Glutamatergic neuron (in vitro differentiated cells): ENCODE measurements around the gene C20orf144. TPM values are rescaled to one million over a fixed set of nuclear protein-coding genes. Genes with fewer than 3 reads are reported as not detected.
"Not testable (repeated sequence)": the region's sequence is repeated elsewhere in the genome, so short reads cannot be mapped to it uniquely, and the experiment has no call there.

ENCODE experiments used
- DNase-seq: peaks from one replicate; pipeline ENCODE4 v3.0.0; 2022
- H3K27ac Mint-ChIP-seq: one replicate; pipeline ENCODE4 v1.8.0; 2020; ENCODE audit warnings: mild to moderate bottlenecking, mixed read lengths, inconsistent platforms; ENCODE audit not compliant: unreplicated experiment
- H3K27me3 Mint-ChIP-seq: one replicate; pipeline ENCODE4 v1.8.0; 2020; ENCODE audit warnings: mild to moderate bottlenecking, moderate library complexity, mixed read lengths, inconsistent platforms; ENCODE audit not compliant: unreplicated experiment
- H3K36me3 Mint-ChIP-seq: one replicate; pipeline ENCODE4 v1.8.0; 2020; ENCODE audit warnings: mild to moderate bottlenecking, mixed read lengths, inconsistent platforms; ENCODE audit not compliant: unreplicated experiment
- H3K4me1 Mint-ChIP-seq: one replicate; pipeline ENCODE4 v1.8.0; 2020; ENCODE audit warnings: mild to moderate bottlenecking, low read depth, mixed read lengths, inconsistent platforms; ENCODE audit not compliant: unreplicated experiment
- H3K4me3 Mint-ChIP-seq: one replicate; pipeline ENCODE4 v1.8.0; 2020; ENCODE audit warnings: mild to moderate bottlenecking, mixed read lengths, inconsistent platforms; ENCODE audit not compliant: unreplicated experiment
- H3K9me3 Mint-ChIP-seq: one replicate; pipeline ENCODE4 v1.8.0; 2020; ENCODE audit warnings: mild to moderate bottlenecking, moderate library complexity, mixed read lengths, inconsistent platforms; ENCODE audit not compliant: unreplicated experiment
- total RNA-seq: library from RNA; stranded (reverse); fragmentation: NEBNext Ultra II Directional; extraction: Animal tissue kit (Norgen Biotek cat#: 25700); gene quantifications from one replicate; pipeline ENCODE4 v1.2.1, GENCODE V29; 2021; ENCODE audit not compliant: unreplicated experiment
- TF ChIP-seq, protein P1 (sequence below): fragments of 200-600 bp; sonication (generic); IDR thresholded peaks from one replicate; pipeline ENCODE4 v1.5.0; 2021; ENCODE audit not compliant: partially characterized antibody, unreplicated experiment

C20orf144 gene
- total RNA-seq, 1 donor from 2014 or later, result not detected

DNA sequence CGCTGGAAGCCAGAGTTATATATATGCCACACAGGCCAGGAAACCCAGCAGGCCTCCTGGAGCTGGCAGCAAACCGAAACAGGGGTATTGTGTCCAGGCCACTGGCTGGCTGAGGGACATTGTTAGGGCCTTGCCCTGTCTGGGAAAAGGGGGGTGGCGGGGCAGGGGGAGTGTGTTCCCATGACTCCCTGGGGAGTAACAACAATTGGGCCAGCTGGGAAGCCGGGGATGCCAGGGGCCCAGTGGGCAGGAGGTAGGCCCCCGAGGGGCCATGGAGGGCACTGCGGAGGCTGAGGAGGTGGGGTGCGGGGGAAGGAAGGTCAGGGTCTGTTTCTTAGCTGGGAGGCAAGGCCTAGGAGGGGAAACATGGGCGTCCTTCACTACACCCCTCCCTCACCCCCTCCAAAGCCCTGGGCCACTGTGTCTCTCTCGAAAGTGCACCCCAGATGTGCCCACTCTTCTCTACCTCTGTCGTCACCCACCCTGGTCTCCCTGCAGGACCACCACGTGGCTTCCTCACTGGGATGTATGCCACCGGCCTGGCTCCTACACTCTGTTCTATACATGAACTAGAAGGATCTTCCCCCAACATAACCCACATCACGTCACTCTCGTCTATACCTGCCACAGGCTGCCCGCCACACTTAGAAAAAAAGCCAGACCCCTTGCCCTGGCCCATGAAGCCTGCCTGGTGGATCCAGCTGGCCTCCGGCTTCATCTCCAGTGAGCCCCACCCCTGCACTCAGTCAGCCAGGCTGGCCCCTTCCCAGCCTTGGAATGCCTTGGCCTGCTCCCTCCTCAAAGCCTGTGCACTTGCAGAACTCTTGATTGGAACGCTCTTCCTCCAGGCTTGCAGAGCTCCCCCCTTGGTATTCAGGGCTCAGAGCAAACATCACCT lies 31.9 kb downstream of the C20orf144 start:
- H3K36me3 Mint-ChIP-seq, result peaks cover 6% of the 10 kb centered on the region

DNA sequence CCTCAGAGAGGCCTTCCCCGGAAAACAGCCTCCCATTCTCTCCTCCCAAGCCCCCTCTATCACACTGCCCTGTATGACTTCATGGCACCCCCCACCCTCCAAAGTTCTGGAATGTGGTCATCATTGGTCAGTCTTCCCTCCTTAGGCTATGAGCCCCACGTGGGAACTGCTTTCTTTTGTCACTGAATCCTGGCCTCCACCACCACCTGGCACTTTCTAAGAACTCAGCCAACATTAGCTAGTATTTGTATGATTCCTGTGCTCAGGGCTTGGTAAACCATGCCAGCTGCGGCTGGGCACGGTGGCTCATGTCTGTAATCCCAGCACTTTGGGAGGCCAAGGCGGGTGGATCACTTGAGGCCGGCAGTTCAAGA lies 32.5 kb downstream of the C20orf144 start:
- no peak overlapping the region for H3K4me3 Mint-ChIP-seq
- H3K36me3 Mint-ChIP-seq, result peaks cover 6% of the 10 kb centered on the region
- H3K27me3 Mint-ChIP-seq, result peaks cover 3% of the 10 kb centered on the region
- H3K27ac Mint-ChIP-seq, result no peak overlapping the region
- peaks cover 16% of the 10 kb centered on the region for H3K4me1 Mint-ChIP-seq
- TF ChIP-seq, protein P1, sequence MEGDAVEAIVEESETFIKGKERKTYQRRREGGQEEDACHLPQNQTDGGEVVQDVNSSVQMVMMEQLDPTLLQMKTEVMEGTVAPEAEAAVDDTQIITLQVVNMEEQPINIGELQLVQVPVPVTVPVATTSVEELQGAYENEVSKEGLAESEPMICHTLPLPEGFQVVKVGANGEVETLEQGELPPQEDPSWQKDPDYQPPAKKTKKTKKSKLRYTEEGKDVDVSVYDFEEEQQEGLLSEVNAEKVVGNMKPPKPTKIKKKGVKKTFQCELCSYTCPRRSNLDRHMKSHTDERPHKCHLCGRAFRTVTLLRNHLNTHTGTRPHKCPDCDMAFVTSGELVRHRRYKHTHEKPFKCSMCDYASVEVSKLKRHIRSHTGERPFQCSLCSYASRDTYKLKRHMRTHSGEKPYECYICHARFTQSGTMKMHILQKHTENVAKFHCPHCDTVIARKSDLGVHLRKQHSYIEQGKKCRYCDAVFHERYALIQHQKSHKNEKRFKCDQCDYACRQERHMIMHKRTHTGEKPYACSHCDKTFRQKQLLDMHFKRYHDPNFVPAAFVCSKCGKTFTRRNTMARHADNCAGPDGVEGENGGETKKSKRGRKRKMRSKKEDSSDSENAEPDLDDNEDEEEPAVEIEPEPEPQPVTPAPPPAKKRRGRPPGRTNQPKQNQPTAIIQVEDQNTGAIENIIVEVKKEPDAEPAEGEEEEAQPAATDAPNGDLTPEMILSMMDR, result no peak
- peaks cover 8% of the 10 kb centered on the region for H3K9me3 Mint-ChIP-seq
- DNase-seq, result no peak

More for the DNA sequence above, 31.9 kb downstream of the C20orf144 start:
- Mint-ChIP-seq H3K9me3 (peaks cover 8% of the 10 kb centered on the region), H3K27ac (peak overlapping the region; percentile 59), H3K4me3 (no peak overlapping the region), H3K27me3 (peaks cover 3% of the 10 kb centered on the region), H3K4me1 (peaks cover 16% of the 10 kb centered on the region)
- TF ChIP-seq, protein P1, result no peak
- no peak for DNase-seq

DNA sequence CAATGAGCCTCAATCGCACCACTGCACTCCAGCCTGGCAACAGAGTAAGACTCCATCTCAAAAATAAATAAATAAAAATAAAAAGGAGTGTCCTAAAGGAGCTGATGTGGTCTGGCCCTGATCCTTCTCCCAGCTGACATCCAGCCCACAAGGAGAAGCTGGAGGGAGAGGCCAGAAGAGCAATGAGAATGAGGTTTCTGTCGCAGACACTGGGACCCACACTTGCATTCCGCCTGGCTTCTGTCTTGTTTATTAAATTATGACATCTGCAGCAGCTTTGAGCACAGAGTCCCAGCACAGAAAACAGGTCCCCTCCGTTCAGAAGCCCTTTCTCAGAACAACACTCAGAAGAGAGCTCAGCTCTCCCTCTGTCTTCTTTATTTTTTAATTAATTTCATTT lies 34.3 kb downstream of the C20orf144 start:
- peaks cover 8% of the 10 kb centered on the region for H3K9me3 Mint-ChIP-seq
- H3K4me3 Mint-ChIP-seq, result no peak overlapping the region
- H3K27ac Mint-ChIP-seq, result no peak overlapping the region
- peaks cover 6% of the 10 kb centered on the region for H3K27me3 Mint-ChIP-seq
- no peak for DNase-seq
- TF ChIP-seq, protein P1, result no peak
- H3K36me3 Mint-ChIP-seq, result peaks cover 6% of the 10 kb centered on the region
- H3K4me1 Mint-ChIP-seq, result peaks cover 12% of the 10 kb centered on the region

DNA sequence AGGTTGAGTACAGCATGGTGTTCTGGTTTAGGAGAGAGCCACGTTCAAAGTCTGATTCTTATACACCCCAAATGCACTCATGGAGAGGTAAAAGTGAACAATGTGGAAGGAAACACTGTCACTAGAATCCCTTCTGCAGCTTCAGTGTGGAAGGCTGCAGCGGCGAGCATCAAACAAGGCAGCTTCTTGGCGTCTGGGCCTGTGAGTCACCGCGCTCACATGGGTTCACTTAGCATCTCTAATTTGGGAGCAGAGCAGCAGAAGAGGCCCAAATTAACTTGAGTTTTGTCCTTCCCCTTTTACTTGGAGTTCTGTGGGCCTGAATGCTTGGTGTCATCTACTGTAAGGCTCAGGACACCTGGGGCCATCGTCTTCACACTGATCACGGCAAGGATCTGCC lies 35.0 kb downstream of the C20orf144 start:
- H3K27me3 Mint-ChIP-seq, result peaks cover 10% of the 10 kb centered on the region
- H3K9me3 Mint-ChIP-seq, result peaks cover 12% of the 10 kb centered on the region
- H3K4me1 Mint-ChIP-seq, result peaks cover 16% of the 10 kb centered on the region
- TF ChIP-seq, protein P1, result no peak
- H3K4me3 Mint-ChIP-seq, result peak overlapping the region; percentile 32
- no peak for DNase-seq
- peak overlapping the region; percentile 30 for H3K27ac Mint-ChIP-seq
- peaks cover 6% of the 10 kb centered on the region for H3K36me3 Mint-ChIP-seq

DNA sequence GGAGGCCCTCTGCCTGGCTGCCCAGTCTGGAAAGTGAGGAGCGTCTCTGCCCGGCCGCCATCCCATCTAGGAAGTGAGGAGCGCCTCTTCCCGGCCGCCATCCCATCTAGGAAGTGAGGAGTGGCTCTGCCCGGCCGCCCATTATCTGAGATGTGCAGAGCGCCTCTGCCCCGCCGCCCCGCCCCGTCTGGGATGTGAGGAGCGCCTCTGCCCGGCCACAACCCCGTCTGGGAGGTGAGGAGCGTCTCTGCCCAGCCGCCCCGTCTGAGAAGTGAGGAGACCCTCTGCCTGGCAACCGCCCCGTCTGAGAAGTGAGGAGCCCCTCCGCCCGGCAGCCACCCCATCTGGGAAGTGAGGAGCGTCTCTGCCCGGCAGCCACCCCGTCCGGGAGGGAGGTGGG lies 36.8 kb downstream of the C20orf144 start:
- H3K4me3 Mint-ChIP-seq, H3K36me3 Mint-ChIP-seq, H3K27ac Mint-ChIP-seq, DNase-seq: not testable (repeated sequence)
- H3K4me1 Mint-ChIP-seq, result peaks cover 19% of the 10 kb centered on the region
- H3K27me3 Mint-ChIP-seq, result peaks cover 15% of the 10 kb centered on the region
- peaks cover 17% of the 10 kb centered on the region for H3K9me3 Mint-ChIP-seq

DNA sequence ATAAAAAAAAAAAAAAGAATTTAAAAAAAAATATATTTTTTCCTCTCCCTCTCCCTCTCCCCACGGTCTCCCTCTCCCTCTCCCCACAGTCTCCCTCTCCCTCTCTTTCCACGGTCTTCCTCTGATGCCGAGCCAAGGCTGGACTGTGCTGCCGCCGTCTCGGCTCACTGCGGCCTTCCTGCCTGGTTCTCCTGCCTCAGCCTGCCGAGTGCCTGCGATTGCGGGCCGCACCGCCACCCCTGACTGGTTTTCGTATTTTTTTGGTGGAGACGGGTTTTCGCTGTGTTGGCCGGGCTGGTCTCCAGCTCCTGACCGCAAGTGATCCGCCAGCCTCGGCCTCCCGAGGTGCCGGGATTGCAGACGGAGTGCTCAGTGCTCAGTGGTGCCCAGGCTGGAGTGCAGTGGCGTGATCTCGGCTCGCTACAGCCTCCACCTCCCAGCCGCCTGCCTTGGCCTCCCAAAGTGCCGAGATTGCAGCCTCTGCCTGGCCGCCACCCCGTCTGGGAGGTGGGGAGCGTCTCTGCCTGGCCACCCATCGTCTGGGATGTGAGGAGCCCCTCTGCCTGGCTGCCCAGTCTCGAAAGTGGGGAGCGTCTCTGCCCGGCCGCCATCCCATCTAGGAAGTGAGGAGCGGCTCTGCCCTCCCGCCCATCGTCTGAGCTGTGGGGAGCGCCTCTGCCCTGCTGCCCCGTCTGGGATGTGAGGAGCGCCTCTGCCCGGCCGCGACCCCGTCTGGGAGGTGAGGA lies 38.7 kb downstream of the C20orf144 start:
- H3K4me1 Mint-ChIP-seq, result peaks cover 16% of the 10 kb centered on the region
- H3K4me3 Mint-ChIP-seq, H3K27ac Mint-ChIP-seq, DNase-seq, H3K36me3 Mint-ChIP-seq: not testable (repeated sequence)
- peaks cover 12% of the 10 kb centered on the region for H3K27me3 Mint-ChIP-seq
- peaks cover 15% of the 10 kb centered on the region for H3K9me3 Mint-ChIP-seq
